ENCODE results near the gene PCDH15. TPM values are rescaled to one million over a fixed set of nuclear protein-coding genes. Genes with fewer than 3 reads are reported as not detected.

Gene PCDH15
- total and polyA plus RNA-seq, 12 donors: 1.9 to 34.2 (median 10.2) TPM

DNA sequence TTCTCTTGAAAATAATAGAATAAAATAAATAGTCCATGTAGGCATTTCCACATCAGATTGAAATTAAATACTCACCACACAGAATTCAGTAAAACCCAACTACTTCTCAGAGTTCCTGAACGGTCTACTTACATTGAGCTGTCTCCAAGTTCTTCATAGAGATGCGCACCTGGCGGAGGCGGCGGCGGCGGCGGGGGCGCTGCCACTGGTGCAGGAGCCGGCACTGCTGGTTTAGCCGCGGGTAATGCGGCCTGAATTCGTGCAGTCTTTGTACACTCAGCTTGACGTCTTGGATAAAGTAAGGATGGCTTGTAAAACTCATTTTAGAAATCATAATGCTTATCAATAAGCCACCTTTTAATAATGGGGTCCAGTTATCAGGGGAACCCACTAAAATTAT lies 973.8 kb downstream of the PCDH15 start:
- WGBS, 4 donors: 93 to 97% (median 94%) methylated on average over 15 of the region's 15 CpGs
- no peaks in the 10 kb centered on the region for H3K9me3 ChIP-seq (replicated peaks in 1 of 3)
- no peak for TF ChIP-seq POLR2A (IDR thresholded peaks at IDR 0.05)
- TF ChIP-seq, protein P1, sequence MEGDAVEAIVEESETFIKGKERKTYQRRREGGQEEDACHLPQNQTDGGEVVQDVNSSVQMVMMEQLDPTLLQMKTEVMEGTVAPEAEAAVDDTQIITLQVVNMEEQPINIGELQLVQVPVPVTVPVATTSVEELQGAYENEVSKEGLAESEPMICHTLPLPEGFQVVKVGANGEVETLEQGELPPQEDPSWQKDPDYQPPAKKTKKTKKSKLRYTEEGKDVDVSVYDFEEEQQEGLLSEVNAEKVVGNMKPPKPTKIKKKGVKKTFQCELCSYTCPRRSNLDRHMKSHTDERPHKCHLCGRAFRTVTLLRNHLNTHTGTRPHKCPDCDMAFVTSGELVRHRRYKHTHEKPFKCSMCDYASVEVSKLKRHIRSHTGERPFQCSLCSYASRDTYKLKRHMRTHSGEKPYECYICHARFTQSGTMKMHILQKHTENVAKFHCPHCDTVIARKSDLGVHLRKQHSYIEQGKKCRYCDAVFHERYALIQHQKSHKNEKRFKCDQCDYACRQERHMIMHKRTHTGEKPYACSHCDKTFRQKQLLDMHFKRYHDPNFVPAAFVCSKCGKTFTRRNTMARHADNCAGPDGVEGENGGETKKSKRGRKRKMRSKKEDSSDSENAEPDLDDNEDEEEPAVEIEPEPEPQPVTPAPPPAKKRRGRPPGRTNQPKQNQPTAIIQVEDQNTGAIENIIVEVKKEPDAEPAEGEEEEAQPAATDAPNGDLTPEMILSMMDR (IDR thresholded peaks at IDR 0.05): no peak
- no peaks in the 10 kb centered on the region for H3K4me1 ChIP-seq (replicated peaks in 1 of 2)
- no peak overlapping the region for H3K4me3 ChIP-seq
- DNase-seq: no peak
- no peak overlapping the region for H3K27ac ChIP-seq
- no peaks in the 10 kb centered on the region for H3K27me3 ChIP-seq
- intact Hi-C loops (cut with DNase I): no loop called here
- no peaks in the 10 kb centered on the region for H3K36me3 ChIP-seq (replicated peaks in 1 of 2)

DNA sequence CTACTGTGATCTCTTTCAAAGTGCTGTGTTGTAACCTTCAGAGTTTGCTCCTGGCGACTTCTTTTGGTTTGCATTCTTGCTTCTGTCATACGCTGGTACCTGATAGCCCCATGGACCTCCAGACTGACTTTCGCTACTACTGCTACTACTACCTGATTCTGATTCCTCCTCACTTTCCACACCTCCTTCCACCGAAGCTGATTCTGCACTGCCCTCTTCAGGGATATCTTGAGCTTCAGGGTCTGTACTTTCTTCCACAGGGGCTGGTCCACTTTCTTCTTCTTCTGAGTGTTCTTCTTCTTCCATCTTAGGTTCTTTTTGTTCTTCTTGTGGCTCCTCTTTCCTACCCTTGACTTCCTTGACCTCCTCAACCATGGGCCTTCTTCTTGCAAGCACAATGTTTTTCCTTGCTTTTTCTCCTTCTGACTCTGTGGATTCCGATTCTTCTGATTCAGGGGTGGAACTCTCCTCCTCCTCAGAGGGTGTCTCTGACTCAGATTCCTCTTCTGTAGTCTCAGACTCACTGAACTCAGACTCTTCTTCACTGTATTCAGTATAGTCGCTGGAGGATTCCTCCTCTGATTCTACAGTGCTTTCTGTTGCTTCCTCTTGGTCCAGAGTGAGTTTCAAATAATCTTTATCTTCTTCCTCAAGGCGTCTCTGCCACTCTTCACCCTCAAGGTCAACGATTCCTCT lies 992.2 kb downstream of the PCDH15 start:
- Histone ChIP-seq H3K4me1 (replicated peaks in 1 of 2) (no peaks in the 10 kb centered on the region), H3K4me3 (no peak overlapping the region), H3K36me3 (replicated peaks in 1 of 2) (no peaks in the 10 kb centered on the region), H3K9me3 (replicated peaks in 1 of 3) (no peaks in the 10 kb centered on the region), H3K27ac (no peak overlapping the region), H3K27me3 (no peaks in the 10 kb centered on the region)
- WGBS, 4 donors: 77 to 84% (median 82%) methylated on average over 8 of the region's 8 CpGs
- intact Hi-C loops (cut with DNase I): no loop called here
- DNase-seq: no peak
- TF ChIP-seq, protein P1 (IDR thresholded peaks at IDR 0.05): no peak

DNA sequence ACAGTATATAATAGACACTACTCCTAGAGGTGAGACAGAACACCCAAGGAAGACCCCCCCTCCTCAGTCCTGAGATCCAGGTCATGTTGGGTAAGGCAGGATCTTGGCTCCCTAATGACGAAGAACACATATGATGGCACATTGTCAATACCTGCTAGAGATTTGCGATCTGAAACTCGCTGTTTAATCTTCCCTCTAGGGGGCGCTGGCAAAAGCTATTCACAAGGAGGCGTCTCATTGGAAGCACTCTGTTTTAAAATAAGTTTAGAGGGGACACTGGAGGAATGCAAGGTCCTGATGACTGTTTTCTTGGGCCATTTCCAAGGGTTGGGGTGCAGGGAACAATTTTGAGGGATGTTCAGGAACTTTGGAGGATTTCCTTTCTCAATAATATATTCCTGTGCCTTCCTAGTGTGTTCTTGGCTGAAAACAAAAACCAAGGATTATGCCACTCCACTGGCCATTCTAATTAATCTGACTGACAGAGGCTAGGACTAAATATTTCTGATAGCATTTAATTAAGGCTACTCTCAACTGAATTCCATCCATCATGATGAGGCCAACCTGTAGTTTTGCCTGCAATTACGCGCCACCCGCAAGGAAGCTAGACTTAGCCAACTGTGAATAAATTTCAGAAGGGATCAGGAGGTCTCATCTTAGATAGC lies 1014.7 kb downstream of the PCDH15 start:
- Histone ChIP-seq H3K36me3 (replicated peaks in 1 of 2) (no peaks in the 10 kb centered on the region), H3K27me3 (no peaks in the 10 kb centered on the region), H3K4me3 (no peak overlapping the region), H3K9me3 (replicated peaks in 1 of 3) (no peaks in the 10 kb centered on the region), H3K4me1 (replicated peaks in 1 of 2) (no peaks in the 10 kb centered on the region), H3K27ac (no peak overlapping the region)
- intact Hi-C loops (cut with DNase I): no loop called here
- TF ChIP-seq POLR2A (IDR thresholded peaks at IDR 0.05): no peak
- TF ChIP-seq, protein P1 (IDR thresholded peaks at IDR 0.05): no peak
- DNase-seq: peak in 2 of 7 donors; percentile 11 to 19
- WGBS, 4 donors: 76 to 84% (median 78%) methylated on average over 8 of the region's 8 CpGs

DNA sequence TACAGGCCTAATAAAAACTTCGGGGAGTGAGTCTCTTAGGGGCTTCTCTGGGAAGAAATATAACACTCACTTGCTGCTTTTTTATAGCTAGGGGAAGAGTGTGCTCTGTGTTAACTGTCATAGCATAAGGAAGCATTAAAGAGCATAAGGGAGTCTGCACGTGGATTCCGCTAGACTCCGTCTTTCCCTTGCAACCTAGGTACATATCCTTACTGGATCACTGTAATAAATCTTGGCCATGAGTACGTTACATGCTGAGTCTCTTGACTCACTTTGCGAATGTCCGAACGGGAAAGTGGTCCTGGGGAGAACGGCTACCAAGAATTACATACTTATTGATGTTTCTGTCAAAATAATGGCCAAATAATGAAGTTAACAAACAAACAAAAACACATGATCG lies 1029.3 kb downstream of the PCDH15 start:
- TF ChIP-seq, protein P1 (IDR thresholded peaks at IDR 0.05): no peak
- no peak for TF ChIP-seq POLR2A (IDR thresholded peaks at IDR 0.05)
- Histone ChIP-seq H3K27ac (no peak overlapping the region), H3K27me3 (no peaks in the 10 kb centered on the region), H3K4me3 (no peak overlapping the region), H3K4me1 (replicated peaks in 1 of 2) (no peaks in the 10 kb centered on the region), H3K36me3 (replicated peaks in 1 of 2) (no peaks in the 10 kb centered on the region), H3K9me3 (replicated peaks in 1 of 3) (no peaks in the 10 kb centered on the region)
- intact Hi-C loops (cut with DNase I): no loop called here
- DNase-seq: no peak
- WGBS, 4 donors: 72 to 79% (median 77%) methylated on average over 10 of the region's 10 CpGs
